ENCODE data around the gene ATCAY.
A peak's percentile ranks its signal among the peaks of the same experiment; 100 is the strongest.

The ATCAY gene

GRCh38 chr19:3898426-3898825, 17.9 kb downstream of the ATCAY start:
- H3K4me3 ChIP-seq (ENCODE audit: low read length): no peak overlapping the region
- DNase-seq (ENCODE audit: low read depth): no peak
- TF ChIP-seq CTCF (conservative IDR thresholded peaks at IDR 0.05; ENCODE audit: low read depth, low read length): no peak

- no peak overlapping the region for H3K4me3 ChIP-seq (ENCODE audit: low read length)
- TF ChIP-seq CTCF (conservative IDR thresholded peaks at IDR 0.05; ENCODE audit: low read depth, low read length): no peak
- DNase-seq (ENCODE audit: low read depth): peak; percentile 44
Observed at GRCh38 chr19:3899531-3900294, 19.2 kb downstream of the ATCAY start.

- no peak for DNase-seq (ENCODE audit: low read depth)
- no peak for TF ChIP-seq CTCF (conservative IDR thresholded peaks at IDR 0.05; ENCODE audit: low read depth, low read length)
- H3K4me3 ChIP-seq (ENCODE audit: low read length): no peak overlapping the region
Observed at GRCh38 chr19:3902317-3902973, 22.0 kb downstream of the ATCAY start.

GRCh38 chr19:3904233-3904632, 23.7 kb downstream of the ATCAY start:
- DNase-seq (ENCODE audit: low read depth): no peak
- H3K4me3 ChIP-seq (ENCODE audit: low read length): no peak overlapping the region
- no peak for TF ChIP-seq CTCF (conservative IDR thresholded peaks at IDR 0.05; ENCODE audit: low read depth, low read length)

- no peak for TF ChIP-seq CTCF (conservative IDR thresholded peaks at IDR 0.05; ENCODE audit: low read depth, low read length)
- no peak overlapping the region for H3K4me3 ChIP-seq (ENCODE audit: low read length)
- no peak for DNase-seq (ENCODE audit: low read depth)
Observed at GRCh38 chr19:3907626-3908265, 27.3 kb downstream of the ATCAY start.

- DNase-seq (ENCODE audit: low read depth): no peak
- H3K4me3 ChIP-seq (ENCODE audit: low read length): no peak overlapping the region
- TF ChIP-seq CTCF (conservative IDR thresholded peaks at IDR 0.05; ENCODE audit: low read depth, low read length): no peak
Observed at GRCh38 chr19:3908266-3909054, 28.0 kb downstream of the ATCAY start.

Measured in retinal pigment epithelial cell (primary cell).